ENCODE measurements around the gene COL19A1. TPM values are rescaled to one million over a fixed set of nuclear protein-coding genes. Genes with fewer than 3 reads are reported as not detected.

Gene COL19A1
- total and polyA plus RNA-seq, 12 donors, result 0.26 to 2.8 (median 1.7) TPM

- H3K4me3 ChIP-seq, result no peak overlapping the region
- H3K9me3 ChIP-seq, result no peaks in the 10 kb centered on the region
- intact Hi-C loops (cut with DNase I), result loop anchor here in 8 of 10 donors (2.0 to 10.0 kb wide), 13 partner anchors 62 to 792 kb away; no protein-coding TSS in a partner anchor
- WGBS, 2 donors, result 88 to 90% methylated on average over 1 of the region's 1 CpG
- ATAC-seq, result no peak
- no peak for TF ChIP-seq CTCF (IDR thresholded peaks at IDR 0.05)
- H3K27ac ChIP-seq, result no peak overlapping the region
- peaks cover 0 to 7% (median 0%) of the 10 kb centered on the region in 7 donors for H3K27me3 ChIP-seq
- DNase-seq, result no peak
- H3K36me3 ChIP-seq, result no peaks in the 10 kb centered on the region
- H3K4me1 ChIP-seq, result peaks cover 0 to 6% (median 0%) of the 10 kb centered on the region in 9 donors
Measured at GRCh38 chr6:70219943-70220613, 353.7 kb downstream of the COL19A1 start.

- H3K36me3 ChIP-seq, result no peaks in the 10 kb centered on the region
- intact Hi-C loops (cut with DNase I), result loop anchor here in 8 of 10 donors (2.0 to 10.0 kb wide), 13 partner anchors 61 to 791 kb away; no protein-coding TSS in a partner anchor
- no peak overlapping the region for H3K4me3 ChIP-seq
- DNase-seq, result no peak
- no peak overlapping the region for H3K27ac ChIP-seq
- peaks cover 0 to 7% (median 0%) of the 10 kb centered on the region in 7 donors for H3K27me3 ChIP-seq
- WGBS, 2 donors, result 21 to 23% methylated on average over 4 of the region's 4 CpGs
- TF ChIP-seq CTCF (IDR thresholded peaks at IDR 0.05), result peak; percentile 63 to 86 (median 75)
- peaks cover 0 to 6% (median 0%) of the 10 kb centered on the region in 9 donors for H3K4me1 ChIP-seq
- no peaks in the 10 kb centered on the region for H3K9me3 ChIP-seq
- ATAC-seq, result peak in 1 of 8 donors; percentile 69
Measured at GRCh38 chr6:70221025-70221714, 354.8 kb downstream of the COL19A1 start.

GRCh38 chr6:70221715-70222438 lies 355.5 kb downstream of the COL19A1 start:
- H3K4me3 ChIP-seq, result no peak overlapping the region
- H3K27me3 ChIP-seq, result peaks cover 0 to 7% (median 0%) of the 10 kb centered on the region in 7 donors
- intact Hi-C loops (cut with DNase I), result loop anchor here in 8 of 10 donors (2.0 to 10.0 kb wide), 14 partner anchors 60 to 790 kb away; no protein-coding TSS in a partner anchor
- no peak overlapping the region for H3K27ac ChIP-seq
- H3K4me1 ChIP-seq, result peaks cover 0 to 6% (median 0%) of the 10 kb centered on the region in 9 donors
- no peak for TF ChIP-seq CTCF (IDR thresholded peaks at IDR 0.05)
- H3K9me3 ChIP-seq, result no peaks in the 10 kb centered on the region
- H3K36me3 ChIP-seq, result no peaks in the 10 kb centered on the region
- WGBS, 2 donors, result 62 to 74% methylated on average over 6 of the region's 6 CpGs
- no peak for DNase-seq
- no peak for ATAC-seq

GRCh38 chr6:70222439-70222749 lies 356.0 kb downstream of the COL19A1 start:
- Histone ChIP-seq H3K36me3 (no peaks in the 10 kb centered on the region), H3K4me3 (no peak overlapping the region), H3K27ac (no peak overlapping the region), H3K9me3 (no peaks in the 10 kb centered on the region), H3K27me3 (peaks cover 0 to 7% (median 0%) of the 10 kb centered on the region in 7 donors), H3K4me1 (peaks cover 0 to 6% (median 0%) of the 10 kb centered on the region in 9 donors)
- intact Hi-C loops (cut with DNase I), result loop anchor here in 8 of 10 donors (2.0 to 10.0 kb wide), 13 partner anchors 60 to 790 kb away; no protein-coding TSS in a partner anchor
- 72 to 73% methylated on average over 2 of the region's 2 CpGs for WGBS, 2 donors
- ATAC-seq, result no peak
- TF ChIP-seq CTCF (IDR thresholded peaks at IDR 0.05), result no peak
- DNase-seq, result no peak
